Upper lobe of left lung (tissue), 4 donors: ENCODE data around the gene ZNF436.

Experiments used
- EP300 ChIP-seq, 4 donors: sonication (generic); formaldehyde crosslinking; IDR thresholded peaks; one replicate each; pipeline ENCODE4 v1.5.1; 2017; ENCODE audit warnings: antibody characterized with exemption in 4 of 4, control low read depth in 2 of 4
- POLR2A ChIP-seq, 4 donors: fragments of 450-650 bp; IDR thresholded peaks; one replicate each; pipeline ENCODE4 v1.5.1; 2016 to 2017; ENCODE audit warnings: antibody characterized with exemption in 4 of 4, mild to moderate bottlenecking in 2 of 4
- POLR2AphosphoS5 ChIP-seq, 2 donors: sonication (generic); formaldehyde crosslinking; IDR thresholded peaks; one replicate each; pipeline ENCODE4 v1.5.1; 2017; ENCODE audit warnings: antibody characterized with exemption in 2 of 2
- TF ChIP-seq, protein P1 (sequence below), 6 experiments: fragments of 450-650 bp in 4 of 6; fragments of 200-600 bp in 2 of 6; sonication (generic) in 2 of 6; IDR thresholded peaks; one replicate each; pipeline ENCODE4 v1.5.1; 2016 to 2019; ENCODE audit warnings: antibody characterized with exemption in 6 of 6

DNA sequence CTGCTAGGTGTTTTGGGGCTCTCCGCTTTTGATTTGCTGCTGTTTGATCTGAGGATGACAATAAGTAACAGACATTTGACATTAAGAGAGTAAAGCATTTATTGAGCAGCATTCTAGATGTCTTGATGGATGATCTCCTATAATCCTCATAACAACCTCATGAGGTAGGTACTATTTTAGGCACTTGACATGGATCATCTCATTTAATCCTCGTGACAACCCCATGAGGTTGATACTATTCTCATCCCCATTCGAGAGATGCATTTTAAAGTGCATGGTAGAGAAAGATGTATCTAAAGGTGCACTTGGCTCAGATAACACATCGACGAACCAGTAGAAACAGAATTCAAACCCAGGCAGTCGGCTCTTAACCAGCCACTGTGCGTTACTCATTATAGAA lies 28.3 kb upstream of the ZNF436 start:
- TF ChIP-seq, protein P1, sequence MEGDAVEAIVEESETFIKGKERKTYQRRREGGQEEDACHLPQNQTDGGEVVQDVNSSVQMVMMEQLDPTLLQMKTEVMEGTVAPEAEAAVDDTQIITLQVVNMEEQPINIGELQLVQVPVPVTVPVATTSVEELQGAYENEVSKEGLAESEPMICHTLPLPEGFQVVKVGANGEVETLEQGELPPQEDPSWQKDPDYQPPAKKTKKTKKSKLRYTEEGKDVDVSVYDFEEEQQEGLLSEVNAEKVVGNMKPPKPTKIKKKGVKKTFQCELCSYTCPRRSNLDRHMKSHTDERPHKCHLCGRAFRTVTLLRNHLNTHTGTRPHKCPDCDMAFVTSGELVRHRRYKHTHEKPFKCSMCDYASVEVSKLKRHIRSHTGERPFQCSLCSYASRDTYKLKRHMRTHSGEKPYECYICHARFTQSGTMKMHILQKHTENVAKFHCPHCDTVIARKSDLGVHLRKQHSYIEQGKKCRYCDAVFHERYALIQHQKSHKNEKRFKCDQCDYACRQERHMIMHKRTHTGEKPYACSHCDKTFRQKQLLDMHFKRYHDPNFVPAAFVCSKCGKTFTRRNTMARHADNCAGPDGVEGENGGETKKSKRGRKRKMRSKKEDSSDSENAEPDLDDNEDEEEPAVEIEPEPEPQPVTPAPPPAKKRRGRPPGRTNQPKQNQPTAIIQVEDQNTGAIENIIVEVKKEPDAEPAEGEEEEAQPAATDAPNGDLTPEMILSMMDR (IDR thresholded peaks at IDR 0.05), result no peak
- TF ChIP-seq EP300 (IDR thresholded peaks at IDR 0.05) (no peak), POLR2AphosphoS5 (IDR thresholded peaks at IDR 0.05) (no peak), POLR2A (IDR thresholded peaks at IDR 0.05) (no peak)
